GM23338 (cell line): ENCODE data around the gene SMIM9.

ENCODE experiments used
- EZH2phosphoT487 ChIP-seq: fragments of 200-600 bp; sonication (generic); IDR thresholded peaks from one replicate; pipeline ENCODE4 v1.8.1; 2018; ENCODE audit warnings: antibody characterized with exemption; ENCODE audit not compliant: unreplicated experiment
- TF ChIP-seq, protein P1 (sequence below), 2 experiments: fragments of 200-600 bp in 1 of 2; sonication (generic) in 1 of 2; conservative IDR thresholded peaks; 2 replicates each; pipeline versions ENCODE4 v1.5.1 to v1.6.1; 2016 to 2017; ENCODE audit warnings: antibody characterized with exemption in 2 of 2, low read depth in 2 of 2, mild to moderate bottlenecking in 2 of 2, moderate library complexity in 1 of 2
- TF ChIP-seq, protein P2 (sequence below): IDR thresholded peaks from 2 replicates; pipeline ENCODE4 v1.6.1; 2016; ENCODE audit warnings: antibody characterized with exemption

DNA sequence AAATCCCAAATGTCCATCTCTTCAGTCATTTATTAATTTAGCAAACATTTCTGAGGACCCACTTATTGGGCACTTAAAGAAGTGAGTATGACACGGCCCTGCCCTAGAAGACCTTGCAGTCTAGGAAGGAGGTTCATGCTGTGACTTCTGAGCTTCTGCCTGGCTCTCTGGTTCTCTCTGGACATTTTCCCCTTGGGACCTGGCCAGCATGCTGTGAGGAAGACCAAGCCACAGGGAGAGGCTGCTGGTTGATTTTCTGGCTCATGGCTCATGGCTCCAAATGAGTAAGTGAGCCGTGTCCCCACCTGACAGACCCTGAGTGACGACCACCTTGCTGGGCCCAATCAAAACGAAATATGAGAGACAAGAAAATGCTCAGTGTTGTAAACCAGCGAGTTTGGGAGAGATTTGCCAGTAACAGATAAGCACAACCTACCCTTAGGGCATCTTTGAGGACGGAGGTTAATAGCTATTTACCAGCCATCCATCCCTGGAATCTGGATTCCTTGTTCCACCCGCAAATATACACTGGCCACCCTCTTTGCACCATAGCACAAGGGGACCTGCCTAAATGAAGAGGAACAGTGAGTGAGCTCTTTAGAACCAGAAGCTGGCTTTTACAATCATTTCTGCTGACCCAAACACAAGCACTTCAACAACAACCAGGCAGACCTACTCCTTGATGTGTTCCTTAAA lies 30.1 kb downstream of the SMIM9 start:
- no peak for TF ChIP-seq EZH2phosphoT487
- TF ChIP-seq, protein P1, sequence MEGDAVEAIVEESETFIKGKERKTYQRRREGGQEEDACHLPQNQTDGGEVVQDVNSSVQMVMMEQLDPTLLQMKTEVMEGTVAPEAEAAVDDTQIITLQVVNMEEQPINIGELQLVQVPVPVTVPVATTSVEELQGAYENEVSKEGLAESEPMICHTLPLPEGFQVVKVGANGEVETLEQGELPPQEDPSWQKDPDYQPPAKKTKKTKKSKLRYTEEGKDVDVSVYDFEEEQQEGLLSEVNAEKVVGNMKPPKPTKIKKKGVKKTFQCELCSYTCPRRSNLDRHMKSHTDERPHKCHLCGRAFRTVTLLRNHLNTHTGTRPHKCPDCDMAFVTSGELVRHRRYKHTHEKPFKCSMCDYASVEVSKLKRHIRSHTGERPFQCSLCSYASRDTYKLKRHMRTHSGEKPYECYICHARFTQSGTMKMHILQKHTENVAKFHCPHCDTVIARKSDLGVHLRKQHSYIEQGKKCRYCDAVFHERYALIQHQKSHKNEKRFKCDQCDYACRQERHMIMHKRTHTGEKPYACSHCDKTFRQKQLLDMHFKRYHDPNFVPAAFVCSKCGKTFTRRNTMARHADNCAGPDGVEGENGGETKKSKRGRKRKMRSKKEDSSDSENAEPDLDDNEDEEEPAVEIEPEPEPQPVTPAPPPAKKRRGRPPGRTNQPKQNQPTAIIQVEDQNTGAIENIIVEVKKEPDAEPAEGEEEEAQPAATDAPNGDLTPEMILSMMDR (conservative IDR thresholded peaks at IDR 0.05; ENCODE audit: low read depth in 2 of 2), result no peak
- TF ChIP-seq, protein P2, sequence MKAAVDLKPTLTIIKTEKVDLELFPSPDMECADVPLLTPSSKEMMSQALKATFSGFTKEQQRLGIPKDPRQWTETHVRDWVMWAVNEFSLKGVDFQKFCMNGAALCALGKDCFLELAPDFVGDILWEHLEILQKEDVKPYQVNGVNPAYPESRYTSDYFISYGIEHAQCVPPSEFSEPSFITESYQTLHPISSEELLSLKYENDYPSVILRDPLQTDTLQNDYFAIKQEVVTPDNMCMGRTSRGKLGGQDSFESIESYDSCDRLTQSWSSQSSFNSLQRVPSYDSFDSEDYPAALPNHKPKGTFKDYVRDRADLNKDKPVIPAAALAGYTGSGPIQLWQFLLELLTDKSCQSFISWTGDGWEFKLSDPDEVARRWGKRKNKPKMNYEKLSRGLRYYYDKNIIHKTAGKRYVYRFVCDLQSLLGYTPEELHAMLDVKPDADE, result no peak
